ES-I3 (cell line): Measurements from ENCODE around the gene PTCSC3.

Experiments used
- H3K36me3 ChIP-seq: 2 replicates; pipeline ENCODE4 v1.6.1; 2013; ENCODE audit warnings: mild to moderate bottlenecking, low read length, control low read depth, moderate library complexity; ENCODE audit not compliant: insufficient read depth
- H3K4me1 ChIP-seq: 2 replicates; pipeline ENCODE4 v1.6.1; 2013; ENCODE audit warnings: mild to moderate bottlenecking, control low read depth, low read length; ENCODE audit not compliant: insufficient read depth
- H3K9ac ChIP-seq: 2 replicates; pipeline ENCODE4 v1.6.1; 2013; ENCODE audit warnings: low read depth, mild to moderate bottlenecking, low read length, moderate library complexity
- H3K9me3 ChIP-seq: 2 replicates; pipeline ENCODE4 v1.6.1; 2013; ENCODE audit warnings: mild to moderate bottlenecking, low read length, moderate library complexity; ENCODE audit not compliant: control insufficient read depth, insufficient read depth

The PTCSC3 gene

GRCh38 chr14:36085861-36086260 is 90.7 kb downstream of the PTCSC3 start:
- no peak overlapping the region for H3K9ac ChIP-seq
- H3K36me3 ChIP-seq: no peaks in the 10 kb centered on the region
- no peaks in the 10 kb centered on the region for H3K9me3 ChIP-seq
- no peaks in the 10 kb centered on the region for H3K4me1 ChIP-seq
